ENCODE measurements around the gene CPNE4. TPM values are rescaled to one million over a fixed set of nuclear protein-coding genes. Genes with fewer than 3 reads are reported as not detected.

CPNE4 gene
- total RNA-seq, 1 experiment from 2014 or later: 0.41 TPM

GRCh38 chr3:131694376-131694775 lies 340.4 kb downstream of the CPNE4 start:
- POLR2A ChIA-PET: no interaction called here
- H3K4me1 Mint-ChIP-seq (ENCODE audit: low read depth, unreplicated experiment): no peaks in the 10 kb centered on the region

GRCh38 chr3:131692356-131692755 lies 342.5 kb downstream of the CPNE4 start:
- no peak overlapping the region for H3K4me3 Mint-ChIP-seq (ENCODE audit: unreplicated experiment)

More at GRCh38 chr3:131694376-131694775, 340.4 kb downstream of the CPNE4 start:
- H3K4me3 ChIP-seq (ENCODE audit: low read depth, low read length): no peak overlapping the region
- no peak for TF ChIP-seq CTCF (IDR thresholded peaks at IDR 0.05; ENCODE audit: insufficient read depth in 1 of 2, low read depth in 1 of 2, low read length in 1 of 2, severe bottlenecking in 1 of 2, unreplicated experiment in 1 of 2)
- H3K36me3 ChIP-seq (ENCODE audit: control insufficient read depth, insufficient read depth, low read length): no peaks in the 10 kb centered on the region
- Mint-ChIP-seq H3K9me3 (ENCODE audit: unreplicated experiment) (no peaks in the 10 kb centered on the region), H3K27me3 (ENCODE audit: insufficient read depth, unreplicated experiment) (peaks cover 5% of the 10 kb centered on the region), H3K36me3 (ENCODE audit: insufficient read depth, unreplicated experiment) (no peaks in the 10 kb centered on the region), H3K4me3 (ENCODE audit: unreplicated experiment) (no peak overlapping the region), H3K27ac (ENCODE audit: unreplicated experiment) (no peak overlapping the region)
- no peaks in the 10 kb centered on the region; the same call in 1 of the 2 replicates for H3K27me3 ChIP-seq (replicated peaks; ENCODE audit: control insufficient read depth, insufficient read depth, low read length)
- H3K9me3 ChIP-seq: no peaks in the 10 kb centered on the region
- no peak for DNase-seq
- BruUV-seq (replicated peaks): no TSS peak
- H3K4me1 ChIP-seq: no peaks in the 10 kb centered on the region
- CTCF ChIA-PET: no interaction called here
- intact Hi-C loops (cut with micrococcal nuclease; ENCODE audit: unreplicated experiment): no loop called here

GRCh38 chr3:131690800-131691199 lies 344.0 kb downstream of the CPNE4 start:
- intact Hi-C loops (cut with micrococcal nuclease; ENCODE audit: unreplicated experiment): no loop called here
- Histone ChIP-seq H3K4me1 (no peaks in the 10 kb centered on the region), H3K27me3 (replicated peaks; ENCODE audit: control insufficient read depth, insufficient read depth, low read length) (no peaks in the 10 kb centered on the region), H3K9me3 (no peaks in the 10 kb centered on the region), H3K36me3 (ENCODE audit: control insufficient read depth, insufficient read depth, low read length) (no peaks in the 10 kb centered on the region), H3K4me3 (ENCODE audit: low read depth, low read length) (no peak overlapping the region)
- Mint-ChIP-seq H3K27me3 (ENCODE audit: insufficient read depth, unreplicated experiment) (peaks cover 12% of the 10 kb centered on the region), H3K4me3 (ENCODE audit: unreplicated experiment) (no peak overlapping the region), H3K9me3 (ENCODE audit: unreplicated experiment) (no peaks in the 10 kb centered on the region), H3K36me3 (ENCODE audit: insufficient read depth, unreplicated experiment) (no peaks in the 10 kb centered on the region), H3K4me1 (ENCODE audit: low read depth, unreplicated experiment) (no peaks in the 10 kb centered on the region), H3K27ac (ENCODE audit: unreplicated experiment) (no peak overlapping the region)
- no peak for TF ChIP-seq CTCF (IDR thresholded peaks at IDR 0.05; ENCODE audit: insufficient read depth in 1 of 2, low read depth in 1 of 2, low read length in 1 of 2, severe bottlenecking in 1 of 2, unreplicated experiment in 1 of 2)
- ChIA-PET CTCF (no interaction called here), POLR2A (no interaction called here)
- DNase-seq: no peak
- no TSS peak for BruUV-seq (replicated peaks)

More at GRCh38 chr3:131692356-131692755, 342.5 kb downstream of the CPNE4 start:
- Histone ChIP-seq H3K4me3 (ENCODE audit: low read depth, low read length) (no peak overlapping the region), H3K9me3 (no peaks in the 10 kb centered on the region), H3K27me3 (replicated peaks; ENCODE audit: control insufficient read depth, insufficient read depth, low read length) (no peaks in the 10 kb centered on the region; the same call in 1 of the 2 replicates), H3K4me1 (no peaks in the 10 kb centered on the region), H3K36me3 (ENCODE audit: control insufficient read depth, insufficient read depth, low read length) (no peaks in the 10 kb centered on the region)
- ChIA-PET POLR2A (no interaction called here), CTCF (no interaction called here)
- intact Hi-C loops (cut with micrococcal nuclease; ENCODE audit: unreplicated experiment): no loop called here
- Mint-ChIP-seq H3K27ac (ENCODE audit: unreplicated experiment) (no peak overlapping the region), H3K9me3 (ENCODE audit: unreplicated experiment) (no peaks in the 10 kb centered on the region), H3K36me3 (ENCODE audit: insufficient read depth, unreplicated experiment) (no peaks in the 10 kb centered on the region), H3K27me3 (ENCODE audit: insufficient read depth, unreplicated experiment) (peaks cover 12% of the 10 kb centered on the region), H3K4me1 (ENCODE audit: low read depth, unreplicated experiment) (no peaks in the 10 kb centered on the region)
- TF ChIP-seq CTCF (IDR thresholded peaks at IDR 0.05; ENCODE audit: insufficient read depth in 1 of 2, low read depth in 1 of 2, low read length in 1 of 2, severe bottlenecking in 1 of 2, unreplicated experiment in 1 of 2): no peak
- no peak for DNase-seq
- no TSS peak for BruUV-seq (replicated peaks)
